Skeletal muscle satellite cell (primary cell): ENCODE results near the gene PCDH18.
"Not testable (repeated sequence)": the region's sequence is repeated elsewhere in the genome, so short reads cannot be mapped to it uniquely, and the experiment has no call there.

Experiments used
- H3K27me3 ChIP-seq: 2 replicates; pipeline ENCODE4 v1.7.0; 2013; ENCODE audit warnings: low read length; ENCODE audit not compliant: control insufficient read depth, insufficient read depth
- H3K36me3 ChIP-seq: 2 replicates; pipeline ENCODE4 v1.7.0; 2013; ENCODE audit warnings: mild to moderate bottlenecking, control low read depth, low read length; ENCODE audit not compliant: insufficient read depth
- H3K4me1 ChIP-seq: 2 replicates; pipeline ENCODE4 v1.7.0; 2013; ENCODE audit warnings: low read length; ENCODE audit not compliant: control insufficient read depth, insufficient read depth
- H3K4me2 ChIP-seq: 2 replicates; pipeline ENCODE4 v1.7.0; 2013; ENCODE audit warnings: mild to moderate bottlenecking, low read length
- H3K4me3 ChIP-seq: 2 replicates; pipeline ENCODE4 v1.7.0; 2013; ENCODE audit warnings: low read length
- H3K9ac ChIP-seq: 2 replicates; pipeline ENCODE4 v1.7.0; 2013; ENCODE audit warnings: mild to moderate bottlenecking, low read depth, low read length, moderate library complexity
- H3K9me3 ChIP-seq: replicated peaks from 2 replicates; pipeline ENCODE4 v1.7.0; 2013; ENCODE audit warnings: mild to moderate bottlenecking, control low read depth, low read length

The PCDH18 gene

GRCh38 chr4:137496267-137496666 is 36.0 kb downstream of the PCDH18 start:
- H3K9ac ChIP-seq, H3K4me1 ChIP-seq, H3K4me3 ChIP-seq, H3K9me3 ChIP-seq, H3K4me2 ChIP-seq, H3K36me3 ChIP-seq, H3K27me3 ChIP-seq: not testable (repeated sequence)

GRCh38 chr4:137495578-137495977 is 36.7 kb downstream of the PCDH18 start:
- H3K4me1 ChIP-seq: no peaks in the 10 kb centered on the region
- no peaks in the 10 kb centered on the region for H3K9me3 ChIP-seq
- no peak overlapping the region for H3K4me3 ChIP-seq
- no peaks in the 10 kb centered on the region for H3K36me3 ChIP-seq
- no peaks in the 10 kb centered on the region for H3K27me3 ChIP-seq
- no peak overlapping the region for H3K4me2 ChIP-seq
- no peak overlapping the region for H3K9ac ChIP-seq

- not testable (repeated sequence) for H3K36me3 ChIP-seq, H3K9me3 ChIP-seq, H3K4me1 ChIP-seq, H3K4me2 ChIP-seq, H3K4me3 ChIP-seq, H3K27me3 ChIP-seq, H3K9ac ChIP-seq
Measured at GRCh38 chr4:137483313-137483959, 48.9 kb downstream of the PCDH18 start.

DNA sequence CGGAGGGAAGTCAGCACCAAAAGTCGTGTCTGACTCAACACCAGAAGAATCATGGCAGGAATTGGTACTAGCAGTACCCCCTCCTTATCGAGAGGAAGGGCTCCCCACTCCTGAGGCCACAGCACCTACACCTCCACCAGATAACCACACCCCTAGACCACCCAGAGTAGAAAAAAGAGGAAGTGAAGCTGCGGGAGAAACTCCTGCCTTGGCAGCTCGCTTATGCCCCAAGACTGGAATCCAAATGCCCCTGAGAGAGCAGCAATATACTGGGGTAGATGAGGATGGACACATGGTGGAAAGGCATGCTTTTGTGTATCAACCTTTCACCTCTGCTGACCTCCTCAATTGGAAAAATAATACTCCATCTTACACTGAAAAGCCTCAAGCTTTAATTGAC is 52.6 kb downstream of the PCDH18 start:
- not testable (repeated sequence) for H3K4me3 ChIP-seq, H3K36me3 ChIP-seq, H3K9ac ChIP-seq, H3K4me2 ChIP-seq, H3K9me3 ChIP-seq, H3K4me1 ChIP-seq, H3K27me3 ChIP-seq

GRCh38 chr4:137476345-137476744 is 55.9 kb downstream of the PCDH18 start:
- no peak overlapping the region for H3K4me2 ChIP-seq
- H3K27me3 ChIP-seq: no peaks in the 10 kb centered on the region
- H3K9ac ChIP-seq: no peak overlapping the region
- H3K4me3 ChIP-seq: no peak overlapping the region
- H3K36me3 ChIP-seq: no peaks in the 10 kb centered on the region
- no peaks in the 10 kb centered on the region for H3K9me3 ChIP-seq
- peaks cover 9% of the 10 kb centered on the region for H3K4me1 ChIP-seq

- H3K36me3 ChIP-seq: no peaks in the 10 kb centered on the region
- no peaks in the 10 kb centered on the region for H3K27me3 ChIP-seq
- peaks cover 16% of the 10 kb centered on the region for H3K4me1 ChIP-seq
- H3K9ac ChIP-seq: no peak overlapping the region
- no peak overlapping the region for H3K4me3 ChIP-seq
- H3K9me3 ChIP-seq: no peaks in the 10 kb centered on the region
- H3K4me2 ChIP-seq: no peak overlapping the region
Measured at GRCh38 chr4:137474711-137475301, 57.5 kb downstream of the PCDH18 start.

- Histone ChIP-seq H3K9ac (no peak overlapping the region), H3K36me3 (no peaks in the 10 kb centered on the region), H3K27me3 (no peaks in the 10 kb centered on the region), H3K4me2 (no peak overlapping the region), H3K9me3 (no peaks in the 10 kb centered on the region), H3K4me1 (peaks cover 16% of the 10 kb centered on the region), H3K4me3 (no peak overlapping the region)
Measured at GRCh38 chr4:137471895-137472294, 60.4 kb downstream of the PCDH18 start.

DNA sequence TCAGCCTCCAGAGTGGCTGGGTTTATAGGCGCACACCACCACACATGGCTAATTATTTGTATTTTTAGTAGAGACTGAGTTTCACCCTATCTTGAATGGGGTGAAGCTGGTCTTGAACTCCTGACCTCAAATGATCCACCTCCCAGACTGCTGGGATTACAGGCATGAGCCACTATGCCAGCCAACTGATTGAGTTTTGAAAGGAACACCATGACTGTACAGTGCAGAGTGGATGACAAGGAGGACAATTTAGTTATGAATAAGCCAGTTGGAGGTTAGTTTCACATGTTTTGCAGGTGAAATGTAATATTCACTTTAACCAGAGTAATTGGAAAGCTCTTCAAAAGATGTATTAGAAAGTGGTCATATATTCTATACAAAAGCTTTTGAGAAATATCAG is 60.8 kb downstream of the PCDH18 start:
- no peaks in the 10 kb centered on the region for H3K36me3 ChIP-seq
- peaks cover 16% of the 10 kb centered on the region for H3K4me1 ChIP-seq
- H3K9ac ChIP-seq: no peak overlapping the region
- H3K9me3 ChIP-seq: no peaks in the 10 kb centered on the region
- H3K4me2 ChIP-seq: no peak overlapping the region
- H3K4me3 ChIP-seq: no peak overlapping the region
- no peaks in the 10 kb centered on the region for H3K27me3 ChIP-seq

- Histone ChIP-seq H3K4me1 (peaks cover 16% of the 10 kb centered on the region), H3K4me2 (no peak overlapping the region), H3K9ac (no peak overlapping the region), H3K4me3 (no peak overlapping the region), H3K36me3 (no peaks in the 10 kb centered on the region), H3K9me3 (no peaks in the 10 kb centered on the region), H3K27me3 (no peaks in the 10 kb centered on the region)
Measured at GRCh38 chr4:137470806-137471205, 61.5 kb downstream of the PCDH18 start.
